Amniotic stem cell (primary cell): Measurements from ENCODE around the gene PRH1.

Experiments used
- DNase-seq: peaks from one replicate; lab custom pipeline; 2025; lab: John Stamatoyannopoulos, UW

PRH1 gene

DNA sequence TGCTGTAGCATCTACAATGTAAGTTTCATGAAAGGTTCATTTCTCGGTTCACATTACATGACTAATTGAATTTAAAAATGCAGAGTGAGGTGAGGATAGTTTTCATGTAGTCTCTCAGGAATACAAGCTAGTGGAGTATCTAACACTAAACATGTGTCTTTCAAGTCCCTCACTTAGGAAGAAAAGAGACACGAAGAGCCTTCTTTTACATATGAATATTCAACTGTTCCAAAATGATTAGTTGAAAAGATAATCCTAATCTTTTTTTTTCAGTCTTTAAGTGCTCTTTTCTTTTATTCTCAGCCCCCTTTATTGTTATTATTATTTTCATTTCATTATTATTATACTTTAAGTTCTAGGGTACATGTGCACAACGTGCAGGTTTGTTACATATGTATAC, 45.6 kb downstream of the PRH1 start:
- no peak for DNase-seq
